ENCODE data around the gene GBX1.

The GBX1 gene

DNA sequence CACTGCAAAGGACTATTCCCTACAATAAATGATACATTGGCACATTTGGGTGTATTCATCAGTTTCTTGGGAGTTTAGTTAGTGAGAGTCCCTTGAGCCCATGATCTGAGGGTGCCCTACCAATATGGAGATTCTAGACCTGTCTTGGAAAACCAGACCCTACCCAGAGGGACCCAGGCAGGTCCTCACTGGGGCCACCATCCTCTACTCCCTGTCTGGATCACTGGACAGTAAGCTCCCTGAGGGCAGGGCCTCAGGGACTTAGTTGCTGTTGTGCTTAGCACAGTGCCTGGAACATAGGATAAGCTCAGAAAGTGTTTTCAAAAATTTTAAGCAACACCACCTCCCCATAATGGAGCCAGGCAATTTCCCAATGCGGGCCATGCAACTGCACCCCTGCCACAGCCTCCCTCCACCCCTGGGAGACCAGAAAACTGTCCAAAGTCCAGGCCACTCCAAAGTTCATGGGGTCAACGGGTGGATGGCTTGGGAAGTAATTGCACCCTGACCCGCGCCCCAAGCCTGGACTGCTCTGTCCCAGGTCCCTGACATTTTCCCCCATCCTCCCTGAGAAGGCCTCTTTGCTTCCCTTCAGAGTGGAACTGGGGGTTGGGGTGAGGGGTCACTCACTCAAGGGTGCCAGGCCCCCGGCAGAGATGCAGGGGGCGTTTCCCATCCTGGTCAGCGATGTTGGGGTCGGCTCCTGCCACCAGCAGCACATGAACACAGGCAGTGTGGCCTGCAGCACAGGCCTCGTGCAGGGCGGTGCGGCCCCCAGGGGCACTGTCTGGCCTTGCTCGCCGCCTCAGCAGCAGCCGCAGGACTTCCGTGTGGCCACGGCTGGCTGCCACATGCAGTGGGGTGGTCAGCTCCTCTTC, 18.5 kb upstream of the GBX1 start:
- Histone ChIP-seq H3K4me1 (ENCODE audit: control insufficient read depth, insufficient read depth, low read length, poor library complexity, severe bottlenecking) (no peaks in the 10 kb centered on the region), H3K27ac (ENCODE audit: insufficient read depth, low read length, poor library complexity, severe bottlenecking) (no peak overlapping the region), H3K9me3 (ENCODE audit: control insufficient read depth, low read length) (no peaks in the 10 kb centered on the region), H3K36me3 (ENCODE audit: control insufficient read depth, insufficient read depth, low read length) (no peaks in the 10 kb centered on the region), H3K27me3 (replicated peaks; ENCODE audit: control insufficient read depth, insufficient read depth, low read length, poor library complexity, severe bottlenecking) (no peaks in the 10 kb centered on the region), H3K4me3 (ENCODE audit: insufficient read depth, low read depth, low read length, poor library complexity, severe bottlenecking) (no peak overlapping the region)
- DNase-seq, result no peak

- Histone ChIP-seq H3K4me1 (ENCODE audit: control insufficient read depth, insufficient read depth, low read length, poor library complexity, severe bottlenecking) (no peaks in the 10 kb centered on the region), H3K27ac (ENCODE audit: insufficient read depth, low read length, poor library complexity, severe bottlenecking) (no peak overlapping the region), H3K36me3 (ENCODE audit: control insufficient read depth, insufficient read depth, low read length) (no peaks in the 10 kb centered on the region), H3K27me3 (replicated peaks; ENCODE audit: control insufficient read depth, insufficient read depth, low read length, poor library complexity, severe bottlenecking) (peaks cover 3% of the 10 kb centered on the region), H3K9me3 (ENCODE audit: control insufficient read depth, low read length) (no peaks in the 10 kb centered on the region), H3K4me3 (ENCODE audit: insufficient read depth, low read depth, low read length, poor library complexity, severe bottlenecking) (no peak overlapping the region)
- DNase-seq, result no peak
These were observed 13.5 kb upstream of the GBX1 start for GRCh38 chr7:151181011-151181431.

- no peaks in the 10 kb centered on the region for H3K4me1 ChIP-seq (ENCODE audit: control insufficient read depth, insufficient read depth, low read length, poor library complexity, severe bottlenecking)
- H3K9me3 ChIP-seq (ENCODE audit: control insufficient read depth, low read length), result no peaks in the 10 kb centered on the region
- no peaks in the 10 kb centered on the region for H3K36me3 ChIP-seq (ENCODE audit: control insufficient read depth, insufficient read depth, low read length)
- H3K4me3 ChIP-seq (ENCODE audit: insufficient read depth, low read depth, low read length, poor library complexity, severe bottlenecking), result no peak overlapping the region
- H3K27ac ChIP-seq (ENCODE audit: insufficient read depth, low read length, poor library complexity, severe bottlenecking), result no peak overlapping the region
- DNase-seq, result no peak
- peaks cover 3% of the 10 kb centered on the region for H3K27me3 ChIP-seq (replicated peaks; ENCODE audit: control insufficient read depth, insufficient read depth, low read length, poor library complexity, severe bottlenecking)
These were observed 12.5 kb upstream of the GBX1 start for GRCh38 chr7:151179946-151180345.

DNA sequence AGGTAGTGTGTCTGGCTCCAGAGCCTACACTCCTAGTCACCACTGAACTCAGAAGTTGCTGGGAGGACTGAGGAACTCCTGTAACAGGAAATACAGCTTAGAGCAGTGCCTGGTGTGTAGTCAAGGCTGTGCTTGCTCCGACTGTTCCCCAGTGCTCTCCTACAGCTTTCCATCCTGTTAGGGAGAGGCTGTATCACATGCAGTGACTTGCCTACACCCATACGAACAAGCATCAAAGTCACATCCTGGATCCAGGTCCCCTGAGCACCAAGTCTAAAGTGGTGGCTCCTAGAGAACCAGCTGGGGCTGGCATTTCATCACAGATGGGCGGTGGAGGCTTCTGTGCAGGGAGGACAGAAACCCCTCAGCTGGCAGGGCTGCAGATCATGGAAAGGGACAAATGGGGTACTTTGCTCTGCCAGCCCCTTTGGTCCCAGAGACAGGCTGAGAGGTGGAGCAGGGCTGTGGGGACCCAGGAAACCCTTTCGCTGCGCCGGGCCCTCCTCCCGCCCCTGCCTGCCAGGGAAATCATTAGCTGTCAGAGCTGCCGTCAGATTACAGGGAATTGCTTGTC, 11.9 kb upstream of the GBX1 start:
- no peaks in the 10 kb centered on the region for H3K9me3 ChIP-seq (ENCODE audit: control insufficient read depth, low read length)
- H3K36me3 ChIP-seq (ENCODE audit: control insufficient read depth, insufficient read depth, low read length), result no peaks in the 10 kb centered on the region
- no peak overlapping the region for H3K27ac ChIP-seq (ENCODE audit: insufficient read depth, low read length, poor library complexity, severe bottlenecking)
- H3K4me3 ChIP-seq (ENCODE audit: insufficient read depth, low read depth, low read length, poor library complexity, severe bottlenecking), result no peak overlapping the region
- H3K4me1 ChIP-seq (ENCODE audit: control insufficient read depth, insufficient read depth, low read length, poor library complexity, severe bottlenecking), result no peaks in the 10 kb centered on the region
- peaks cover 3% of the 10 kb centered on the region for H3K27me3 ChIP-seq (replicated peaks; ENCODE audit: control insufficient read depth, insufficient read depth, low read length, poor library complexity, severe bottlenecking)
- no peak for DNase-seq

DNA sequence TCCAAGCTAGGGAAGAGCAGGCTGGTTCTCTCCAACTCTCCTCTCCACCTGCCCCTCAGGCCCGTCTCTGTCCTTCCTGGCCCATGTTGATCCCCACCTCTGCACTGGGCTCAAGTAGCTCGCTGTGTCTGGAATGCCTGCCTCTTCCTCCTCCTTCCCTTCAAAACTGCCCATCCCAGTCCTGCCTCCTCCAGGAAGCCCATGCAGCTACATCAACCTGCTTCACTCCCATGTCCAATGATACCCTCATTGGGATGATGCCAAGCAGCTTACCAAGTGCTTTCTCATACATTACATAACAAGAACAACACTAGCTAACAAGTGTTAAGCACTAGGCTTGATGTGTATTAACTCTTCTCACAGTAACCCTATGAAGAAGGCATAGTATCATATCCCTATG, 11.3 kb upstream of the GBX1 start:
- no peaks in the 10 kb centered on the region for H3K36me3 ChIP-seq (ENCODE audit: control insufficient read depth, insufficient read depth, low read length)
- no peak overlapping the region for H3K27ac ChIP-seq (ENCODE audit: insufficient read depth, low read length, poor library complexity, severe bottlenecking)
- H3K27me3 ChIP-seq (replicated peaks; ENCODE audit: control insufficient read depth, insufficient read depth, low read length, poor library complexity, severe bottlenecking), result peaks cover 3% of the 10 kb centered on the region
- H3K9me3 ChIP-seq (ENCODE audit: control insufficient read depth, low read length), result no peaks in the 10 kb centered on the region
- no peak overlapping the region for H3K4me3 ChIP-seq (ENCODE audit: insufficient read depth, low read depth, low read length, poor library complexity, severe bottlenecking)
- no peaks in the 10 kb centered on the region for H3K4me1 ChIP-seq (ENCODE audit: control insufficient read depth, insufficient read depth, low read length, poor library complexity, severe bottlenecking)
- no peak for DNase-seq

DNA sequence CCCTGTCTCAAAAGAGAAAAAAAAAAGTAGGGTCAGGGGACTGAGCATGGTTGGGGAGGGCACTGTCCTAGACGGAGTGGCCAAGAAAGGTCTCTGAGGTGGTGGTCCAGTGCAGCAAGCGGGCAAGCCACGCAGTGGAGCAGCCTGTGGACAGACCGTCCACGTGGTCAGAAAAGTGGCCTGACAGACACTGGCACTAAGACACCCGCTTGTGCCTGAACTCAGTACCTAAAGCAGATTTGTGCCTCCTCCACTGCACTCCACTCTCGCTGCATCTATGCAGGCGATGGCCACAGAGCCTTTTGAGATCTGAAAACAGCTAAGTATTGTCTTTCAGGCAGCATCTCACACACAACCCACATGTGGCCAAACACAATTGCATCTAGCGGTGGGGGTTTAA, 10.7 kb upstream of the GBX1 start:
- Histone ChIP-seq H3K4me3 (ENCODE audit: insufficient read depth, low read depth, low read length, poor library complexity, severe bottlenecking) (no peak overlapping the region), H3K4me1 (ENCODE audit: control insufficient read depth, insufficient read depth, low read length, poor library complexity, severe bottlenecking) (no peaks in the 10 kb centered on the region), H3K27me3 (replicated peaks; ENCODE audit: control insufficient read depth, insufficient read depth, low read length, poor library complexity, severe bottlenecking) (peaks cover 3% of the 10 kb centered on the region)

DNA sequence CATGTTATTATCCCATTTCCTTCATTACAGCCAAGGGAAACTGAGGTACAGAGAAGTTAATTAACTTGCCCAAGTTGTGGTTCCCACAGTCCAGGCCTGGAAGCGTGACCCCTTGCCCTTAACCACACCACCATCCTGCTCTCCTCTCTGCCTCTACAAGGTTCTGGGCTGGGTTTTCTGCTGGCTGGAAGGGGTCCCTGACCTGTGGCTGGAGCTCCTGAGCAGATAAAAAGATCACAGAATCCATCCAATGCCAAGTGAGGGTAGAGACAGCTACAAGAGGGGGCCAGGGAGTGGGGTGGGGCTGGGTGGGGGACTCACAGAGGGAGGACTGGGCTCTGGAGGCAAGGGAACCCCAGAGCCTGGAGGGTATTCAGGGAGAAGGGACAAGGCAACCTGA, 9.8 kb upstream of the GBX1 start:
- no peaks in the 10 kb centered on the region for H3K4me1 ChIP-seq (ENCODE audit: control insufficient read depth, insufficient read depth, low read length, poor library complexity, severe bottlenecking)
- H3K36me3 ChIP-seq (ENCODE audit: control insufficient read depth, insufficient read depth, low read length), result no peaks in the 10 kb centered on the region
- H3K27me3 ChIP-seq (replicated peaks; ENCODE audit: control insufficient read depth, insufficient read depth, low read length, poor library complexity, severe bottlenecking), result peaks cover 3% of the 10 kb centered on the region
- H3K9me3 ChIP-seq (ENCODE audit: control insufficient read depth, low read length), result no peaks in the 10 kb centered on the region
- no peak overlapping the region for H3K4me3 ChIP-seq (ENCODE audit: insufficient read depth, low read depth, low read length, poor library complexity, severe bottlenecking)
- DNase-seq, result no peak
- H3K27ac ChIP-seq (ENCODE audit: insufficient read depth, low read length, poor library complexity, severe bottlenecking), result no peak overlapping the region

More for the DNA sequence above, 10.7 kb upstream of the GBX1 start:
- H3K9me3 ChIP-seq (ENCODE audit: control insufficient read depth, low read length), result no peaks in the 10 kb centered on the region
- H3K36me3 ChIP-seq (ENCODE audit: control insufficient read depth, insufficient read depth, low read length), result no peaks in the 10 kb centered on the region
- H3K27ac ChIP-seq (ENCODE audit: insufficient read depth, low read length, poor library complexity, severe bottlenecking), result no peak overlapping the region
- DNase-seq, result no peak

- no peak for DNase-seq
- Histone ChIP-seq H3K27ac (ENCODE audit: insufficient read depth, low read length, poor library complexity, severe bottlenecking) (no peak overlapping the region), H3K4me3 (ENCODE audit: insufficient read depth, low read depth, low read length, poor library complexity, severe bottlenecking) (no peak overlapping the region), H3K36me3 (ENCODE audit: control insufficient read depth, insufficient read depth, low read length) (no peaks in the 10 kb centered on the region), H3K4me1 (ENCODE audit: control insufficient read depth, insufficient read depth, low read length, poor library complexity, severe bottlenecking) (no peaks in the 10 kb centered on the region), H3K27me3 (replicated peaks; ENCODE audit: control insufficient read depth, insufficient read depth, low read length, poor library complexity, severe bottlenecking) (peaks cover 3% of the 10 kb centered on the region), H3K9me3 (ENCODE audit: control insufficient read depth, low read length) (no peaks in the 10 kb centered on the region)
These were observed 8.9 kb upstream of the GBX1 start for GRCh38 chr7:151176401-151176800.

GRCh38 chr7:151175793-151176311, 8.4 kb upstream of the GBX1 start:
- peaks cover 3% of the 10 kb centered on the region for H3K27me3 ChIP-seq (replicated peaks; ENCODE audit: control insufficient read depth, insufficient read depth, low read length, poor library complexity, severe bottlenecking)

More at GRCh38 chr7:151175793-151176311, 8.4 kb upstream of the GBX1 start:
- no peaks in the 10 kb centered on the region for H3K36me3 ChIP-seq (ENCODE audit: control insufficient read depth, insufficient read depth, low read length)
- H3K27ac ChIP-seq (ENCODE audit: insufficient read depth, low read length, poor library complexity, severe bottlenecking), result no peak overlapping the region
- no peak overlapping the region for H3K4me3 ChIP-seq (ENCODE audit: insufficient read depth, low read depth, low read length, poor library complexity, severe bottlenecking)
- no peak for DNase-seq
- H3K9me3 ChIP-seq (ENCODE audit: control insufficient read depth, low read length), result no peaks in the 10 kb centered on the region
- no peaks in the 10 kb centered on the region for H3K4me1 ChIP-seq (ENCODE audit: control insufficient read depth, insufficient read depth, low read length, poor library complexity, severe bottlenecking)

All from effector memory CD4-positive, alpha-beta T cell (primary cell).